GM23338 (cell line): ENCODE results near the gene GADD45GIP1. TPM values are rescaled to one million over a fixed set of nuclear protein-coding genes. Genes with fewer than 3 reads are reported as not detected.

Source experiments
- ATAC-seq: fragments of 200-7000 bp; cut with Tn5 transposase; 3 replicates; pipeline ENCODE4 v1.9.1; 2020
- DNase-seq: peaks from one replicate; pipeline ENCODE4 v3.0.0-alpha.2; 2015; ENCODE audit warnings: low spot score
- H2AFZ ChIP-seq: fragments of 200-600 bp; sonication (generic); 2 replicates; pipeline ENCODE4 v1.8.0; 2016; ENCODE audit warnings: antibody characterized with exemption, mild to moderate bottlenecking, moderate library complexity
- H3F3A ChIP-seq: fragments of 200-600 bp; sonication (generic); replicated peaks from 2 replicates; pipeline ENCODE4 v1.8.0; 2017; ENCODE audit warnings: antibody characterized with exemption, mixed run types, low read depth
- H3K27ac ChIP-seq: fragments of 200-600 bp; sonication (generic); 2 replicates; pipeline ENCODE4 v1.6.1; 2016; ENCODE audit warnings: low read depth
- H3K27me3 ChIP-seq: fragments of 200-600 bp; sonication (generic); 2 replicates; pipeline ENCODE4 v1.8.0; 2016; ENCODE audit warnings: mild to moderate bottlenecking, mixed run types, moderate library complexity; ENCODE audit not compliant: insufficient read depth
- H3K36me3 ChIP-seq: fragments of 200-600 bp; sonication (generic); 2 replicates; pipeline ENCODE4 v1.8.0; 2016; ENCODE audit warnings: mild to moderate bottlenecking; ENCODE audit not compliant: insufficient read depth
- H3K4me1 ChIP-seq: fragments of 200-600 bp; sonication (generic); 2 replicates; pipeline ENCODE4 v1.8.0; 2016; ENCODE audit warnings: mild to moderate bottlenecking, moderate library complexity; ENCODE audit not compliant: insufficient read depth
- H3K4me2 ChIP-seq: fragments of 200-600 bp; sonication (generic); 2 replicates; pipeline ENCODE4 v1.7.1; 2017; ENCODE audit warnings: mixed run types
- H3K4me3 ChIP-seq: fragments of 200-600 bp; sonication (generic); 2 replicates; pipeline ENCODE4 v1.6.1; 2016; ENCODE audit warnings: mixed run types
- H3K79me2 ChIP-seq: fragments of 200-600 bp; sonication (generic); replicated peaks from 2 replicates; pipeline ENCODE4 v1.8.0; 2017; ENCODE audit warnings: mild to moderate bottlenecking; ENCODE audit not compliant: insufficient read depth
- H3K9me2 ChIP-seq: fragments of 200-600 bp; sonication (generic); 2 replicates; pipeline ENCODE4 v1.8.0; 2017; ENCODE audit not compliant: insufficient read depth
- H4K20me1 ChIP-seq: fragments of 200-600 bp; sonication (generic); replicated peaks from 2 replicates; pipeline ENCODE4 v1.8.0; 2017; ENCODE audit warnings: mild to moderate bottlenecking; ENCODE audit not compliant: insufficient read depth
- H3K27ac Mint-ChIP-seq: 2 replicates; pipeline ENCODE4 v1.8.0; 2020; ENCODE audit warnings: inconsistent platforms, mild to moderate bottlenecking, moderate library complexity, mixed read lengths
- H3K27me3 Mint-ChIP-seq: 3 replicates; pipeline ENCODE4 v1.8.0; 2022; ENCODE audit warnings: low read depth, mild to moderate bottlenecking, moderate library complexity, mixed read lengths, inconsistent platforms; ENCODE audit not compliant: insufficient read depth, poor library complexity
- H3K36me3 Mint-ChIP-seq: 3 replicates; pipeline ENCODE4 v1.8.0; 2021; ENCODE audit warnings: low read depth, mild to moderate bottlenecking, inconsistent platforms, moderate library complexity, mixed read lengths
- H3K4me1 Mint-ChIP-seq: 3 replicates; pipeline ENCODE4 v1.8.0; 2020; ENCODE audit warnings: mild to moderate bottlenecking, inconsistent platforms, mixed read lengths
- H3K4me3 Mint-ChIP-seq: 3 replicates; pipeline ENCODE4 v1.8.0; 2021; ENCODE audit warnings: moderate library complexity, mild to moderate bottlenecking, inconsistent platforms, mixed read lengths
- H3K9me3 Mint-ChIP-seq: 3 replicates; pipeline ENCODE4 v1.8.0; 2020; ENCODE audit warnings: moderate library complexity, mild to moderate bottlenecking, inconsistent platforms, mixed read lengths
- CREB1 ChIP-seq: fragments of 250-450 bp; sonication (Bioruptor Pico); IDR thresholded peaks from 2 replicates; pipeline ENCODE4 v1.5.0; 2020; ENCODE audit warnings: low read depth, mild to moderate bottlenecking, moderate library complexity
- EZH2 ChIP-seq: fragments of 200-600 bp; sonication (generic); IDR thresholded peaks from one replicate; pipeline ENCODE4 v1.8.0; 2017; ENCODE audit warnings: antibody characterized with exemption, mild to moderate bottlenecking, low read depth; ENCODE audit not compliant: unreplicated experiment
- EZH2phosphoT487 ChIP-seq: fragments of 200-600 bp; sonication (generic); IDR thresholded peaks from one replicate; pipeline ENCODE4 v1.8.1; 2018; ENCODE audit warnings: antibody characterized with exemption; ENCODE audit not compliant: unreplicated experiment
- JUNB ChIP-seq: IDR thresholded peaks from one replicate; pipeline ENCODE4 v1.6.1; 2016; ENCODE audit warnings: antibody characterized with exemption; ENCODE audit not compliant: unreplicated experiment
- NANOG ChIP-seq: IDR thresholded peaks from 2 replicates; pipeline ENCODE4 v1.6.1; 2016; ENCODE audit warnings: antibody characterized with exemption, borderline replicate concordance
- POLR2AphosphoS5 ChIP-seq: IDR thresholded peaks from 2 replicates; pipeline ENCODE4 v1.6.1; 2016; ENCODE audit warnings: antibody characterized with exemption, low read depth
- REST ChIP-seq: IDR thresholded peaks from one replicate; pipeline ENCODE4 v1.6.1; 2018; ENCODE audit warnings: antibody characterized with exemption; ENCODE audit not compliant: unreplicated experiment
- STAT1 ChIP-seq: IDR thresholded peaks from one replicate; pipeline ENCODE4 v1.6.1; 2016; ENCODE audit warnings: antibody characterized with exemption; ENCODE audit not compliant: unreplicated experiment
- ZNF114 ChIP-seq: fragments of 250-450 bp; sonication (Bioruptor Pico); IDR thresholded peaks from 2 replicates; pipeline ENCODE4 v1.5.0; 2020; ENCODE audit warnings: mild to moderate bottlenecking, moderate library complexity
- ZNF331 ChIP-seq: fragments of 250-450 bp; sonication (Bioruptor Pico); IDR thresholded peaks from 2 replicates; pipeline ENCODE4 v1.5.0; 2020; ENCODE audit warnings: low read depth, mild to moderate bottlenecking, moderate library complexity
- polyA plus RNA-seq: library from polyadenylated mRNA; unstranded; fragments of >200 nt; fragmentation: Nextera tagmentation; extraction: Ambion mirVana; gene quantifications from 2 replicates; pipeline ENCODE4 v1.2.1, GENCODE V29; 2016
- total RNA-seq: library from RNA; depleted of rRNA; stranded (reverse); fragments of >200 nt; shearing (Covaris generic); gene quantifications from 2 replicates; pipeline ENCODE4 v1.2.3, GENCODE V29; 2014
- TF ChIP-seq, protein P1 (sequence below): IDR thresholded peaks from 2 replicates; pipeline ENCODE4 v1.6.1; 2016; ENCODE audit warnings: antibody characterized with exemption
- TF ChIP-seq, protein P2 (sequence below): fragments of 250-450 bp; sonication (Bioruptor Pico); IDR thresholded peaks from 2 replicates; pipeline ENCODE4 v1.5.0; 2020; ENCODE audit warnings: mild to moderate bottlenecking, moderate library complexity
- TF ChIP-seq, protein P3 (sequence below), 2 experiments: fragments of 200-600 bp in 1 of 2; sonication (generic) in 1 of 2; conservative IDR thresholded peaks; 2 replicates each; pipeline versions ENCODE4 v1.5.1 to v1.6.1; 2016 to 2017; ENCODE audit warnings: antibody characterized with exemption in 2 of 2, low read depth in 2 of 2, mild to moderate bottlenecking in 2 of 2, moderate library complexity in 1 of 2

Gene GADD45GIP1
- total and polyA plus RNA-seq, 2 experiments from 2014 or later = 63.9 to 255 TPM

DNA sequence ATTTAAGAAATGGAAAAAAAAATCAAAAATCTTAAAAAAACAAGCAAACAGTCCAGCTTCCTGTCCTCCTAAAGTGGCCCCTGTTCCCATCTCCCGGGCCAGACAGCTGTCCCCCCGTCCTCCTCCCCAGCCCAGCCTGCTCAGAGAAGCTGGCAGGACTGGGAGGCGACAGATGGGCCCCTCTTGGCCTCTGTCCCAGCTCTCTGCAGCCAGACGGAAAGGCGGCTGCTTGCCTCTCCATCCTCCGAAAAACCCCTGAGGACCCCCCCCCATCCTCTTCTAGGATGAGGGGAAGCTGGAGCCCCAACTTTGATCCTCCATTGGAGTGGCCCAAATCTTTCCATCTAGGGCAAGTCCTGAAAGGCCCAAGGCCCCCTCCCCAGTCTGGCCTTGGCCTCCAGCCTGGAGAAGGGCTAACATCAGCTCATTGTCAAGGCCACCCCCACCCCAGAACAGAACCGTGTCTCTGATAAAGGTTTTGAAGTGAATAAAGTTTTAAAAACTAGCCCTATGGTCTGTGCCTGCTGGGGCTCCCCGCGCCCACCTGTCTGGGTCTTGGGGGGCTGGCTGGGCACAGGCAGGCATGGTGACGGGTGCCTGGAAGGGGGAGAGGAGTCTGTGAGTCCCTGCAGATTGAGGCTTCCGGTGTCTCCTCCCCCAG is 3.8 kb downstream of the GADD45GIP1 start:
- DNase-seq = no peak
- peaks cover 30% of the 10 kb centered on the region for H3K27me3 Mint-ChIP-seq
- Histone ChIP-seq H2AFZ (no peak overlapping the region), H3K27me3 (no peaks in the 10 kb centered on the region), H3K27ac (no peak overlapping the region), H4K20me1 (peaks cover 12% of the 10 kb centered on the region; the same call in 1 of the 2 replicates), H3K4me1 (peaks cover 16% of the 10 kb centered on the region), H3F3A (peaks cover 34% of the 10 kb centered on the region), H3K36me3 (peaks cover 13% of the 10 kb centered on the region; the same call in 1 of the 2 replicates), H3K9me2 (no peaks in the 10 kb centered on the region), H3K79me2 (peaks cover 33% of the 10 kb centered on the region), H3K4me2 (no peak overlapping the region), H3K4me3 (no peak overlapping the region)
- ATAC-seq = no peak
- TF ChIP-seq EZH2 (no peak), ZNF114 (CRISPR knock-in tag) (no peak), POLR2AphosphoS5 (no peak), STAT1 (no peak), CREB1 (no peak), ZNF331 (CRISPR knock-in tag) (no peak), JUNB (no peak), REST (no peak), EZH2phosphoT487 (no peak), NANOG (no peak)
- TF ChIP-seq, protein P1, sequence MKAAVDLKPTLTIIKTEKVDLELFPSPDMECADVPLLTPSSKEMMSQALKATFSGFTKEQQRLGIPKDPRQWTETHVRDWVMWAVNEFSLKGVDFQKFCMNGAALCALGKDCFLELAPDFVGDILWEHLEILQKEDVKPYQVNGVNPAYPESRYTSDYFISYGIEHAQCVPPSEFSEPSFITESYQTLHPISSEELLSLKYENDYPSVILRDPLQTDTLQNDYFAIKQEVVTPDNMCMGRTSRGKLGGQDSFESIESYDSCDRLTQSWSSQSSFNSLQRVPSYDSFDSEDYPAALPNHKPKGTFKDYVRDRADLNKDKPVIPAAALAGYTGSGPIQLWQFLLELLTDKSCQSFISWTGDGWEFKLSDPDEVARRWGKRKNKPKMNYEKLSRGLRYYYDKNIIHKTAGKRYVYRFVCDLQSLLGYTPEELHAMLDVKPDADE = no peak
- TF ChIP-seq, protein P2, sequence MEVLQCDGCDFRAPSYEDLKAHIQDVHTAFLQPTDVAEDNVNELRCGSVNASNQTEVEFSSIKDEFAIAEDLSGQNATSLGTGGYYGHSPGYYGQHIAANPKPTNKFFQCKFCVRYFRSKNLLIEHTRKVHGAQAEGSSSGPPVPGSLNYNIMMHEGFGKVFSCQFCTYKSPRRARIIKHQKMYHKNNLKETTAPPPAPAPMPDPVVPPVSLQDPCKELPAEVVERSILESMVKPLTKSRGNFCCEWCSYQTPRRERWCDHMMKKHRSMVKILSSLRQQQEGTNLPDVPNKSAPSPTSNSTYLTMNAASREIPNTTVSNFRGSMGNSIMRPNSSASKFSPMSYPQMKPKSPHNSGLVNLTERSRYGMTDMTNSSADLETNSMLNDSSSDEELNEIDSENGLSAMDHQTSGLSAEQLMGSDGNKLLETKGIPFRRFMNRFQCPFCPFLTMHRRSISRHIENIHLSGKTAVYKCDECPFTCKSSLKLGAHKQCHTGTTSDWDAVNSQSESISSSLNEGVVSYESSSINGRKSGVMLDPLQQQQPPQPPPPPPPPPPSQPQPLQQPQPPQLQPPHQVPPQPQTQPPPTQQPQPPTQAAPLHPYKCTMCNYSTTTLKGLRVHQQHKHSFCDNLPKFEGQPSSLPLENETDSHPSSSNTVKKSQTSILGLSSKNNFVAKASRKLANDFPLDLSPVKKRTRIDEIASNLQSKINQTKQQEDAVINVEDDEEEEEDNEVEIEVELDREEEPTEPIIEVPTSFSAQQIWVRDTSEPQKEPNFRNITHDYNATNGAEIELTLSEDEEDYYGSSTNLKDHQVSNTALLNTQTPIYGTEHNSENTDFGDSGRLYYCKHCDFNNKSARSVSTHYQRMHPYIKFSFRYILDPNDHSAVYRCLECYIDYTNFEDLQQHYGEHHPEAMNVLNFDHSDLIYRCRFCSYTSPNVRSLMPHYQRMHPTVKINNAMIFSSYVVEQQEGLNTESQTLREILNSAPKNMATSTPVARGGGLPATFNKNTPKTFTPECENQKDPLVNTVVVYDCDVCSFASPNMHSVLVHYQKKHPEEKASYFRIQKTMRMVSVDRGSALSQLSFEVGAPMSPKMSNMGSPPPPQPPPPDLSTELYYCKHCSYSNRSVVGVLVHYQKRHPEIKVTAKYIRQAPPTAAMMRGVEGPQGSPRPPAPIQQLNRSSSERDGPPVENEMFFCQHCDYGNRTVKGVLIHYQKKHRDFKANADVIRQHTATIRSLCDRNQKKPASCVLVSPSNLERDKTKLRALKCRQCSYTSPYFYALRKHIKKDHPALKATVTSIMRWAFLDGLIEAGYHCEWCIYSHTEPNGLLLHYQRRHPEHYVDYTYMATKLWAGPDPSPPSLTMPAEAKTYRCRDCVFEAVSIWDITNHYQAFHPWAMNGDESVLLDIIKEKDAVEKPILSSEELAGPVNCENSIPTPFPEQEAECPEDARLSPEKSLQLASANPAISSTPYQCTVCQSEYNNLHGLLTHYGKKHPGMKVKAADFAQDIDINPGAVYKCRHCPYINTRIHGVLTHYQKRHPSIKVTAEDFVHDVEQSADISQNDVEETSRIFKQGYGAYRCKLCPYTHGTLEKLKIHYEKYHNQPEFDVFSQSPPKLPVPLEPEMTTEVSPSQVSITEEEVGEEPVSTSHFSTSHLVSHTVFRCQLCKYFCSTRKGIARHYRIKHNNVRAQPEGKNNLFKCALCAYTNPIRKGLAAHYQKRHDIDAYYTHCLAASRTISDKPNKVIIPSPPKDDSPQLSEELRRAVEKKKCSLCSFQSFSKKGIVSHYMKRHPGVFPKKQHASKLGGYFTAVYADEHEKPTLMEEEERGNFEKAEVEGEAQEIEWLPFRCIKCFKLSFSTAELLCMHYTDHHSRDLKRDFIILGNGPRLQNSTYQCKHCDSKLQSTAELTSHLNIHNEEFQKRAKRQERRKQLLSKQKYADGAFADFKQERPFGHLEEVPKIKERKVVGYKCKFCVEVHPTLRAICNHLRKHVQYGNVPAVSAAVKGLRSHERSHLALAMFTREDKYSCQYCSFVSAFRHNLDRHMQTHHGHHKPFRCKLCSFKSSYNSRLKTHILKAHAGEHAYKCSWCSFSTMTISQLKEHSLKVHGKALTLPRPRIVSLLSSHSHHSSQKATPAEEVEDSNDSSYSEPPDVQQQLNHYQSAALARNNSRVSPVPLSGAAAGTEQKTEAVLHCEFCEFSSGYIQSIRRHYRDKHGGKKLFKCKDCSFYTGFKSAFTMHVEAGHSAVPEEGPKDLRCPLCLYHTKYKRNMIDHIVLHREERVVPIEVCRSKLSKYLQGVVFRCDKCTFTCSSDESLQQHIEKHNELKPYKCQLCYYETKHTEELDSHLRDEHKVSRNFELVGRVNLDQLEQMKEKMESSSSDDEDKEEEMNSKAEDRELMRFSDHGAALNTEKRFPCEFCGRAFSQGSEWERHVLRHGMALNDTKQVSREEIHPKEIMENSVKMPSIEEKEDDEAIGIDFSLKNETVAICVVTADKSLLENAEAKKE = no peak
- TF ChIP-seq, protein P3, sequence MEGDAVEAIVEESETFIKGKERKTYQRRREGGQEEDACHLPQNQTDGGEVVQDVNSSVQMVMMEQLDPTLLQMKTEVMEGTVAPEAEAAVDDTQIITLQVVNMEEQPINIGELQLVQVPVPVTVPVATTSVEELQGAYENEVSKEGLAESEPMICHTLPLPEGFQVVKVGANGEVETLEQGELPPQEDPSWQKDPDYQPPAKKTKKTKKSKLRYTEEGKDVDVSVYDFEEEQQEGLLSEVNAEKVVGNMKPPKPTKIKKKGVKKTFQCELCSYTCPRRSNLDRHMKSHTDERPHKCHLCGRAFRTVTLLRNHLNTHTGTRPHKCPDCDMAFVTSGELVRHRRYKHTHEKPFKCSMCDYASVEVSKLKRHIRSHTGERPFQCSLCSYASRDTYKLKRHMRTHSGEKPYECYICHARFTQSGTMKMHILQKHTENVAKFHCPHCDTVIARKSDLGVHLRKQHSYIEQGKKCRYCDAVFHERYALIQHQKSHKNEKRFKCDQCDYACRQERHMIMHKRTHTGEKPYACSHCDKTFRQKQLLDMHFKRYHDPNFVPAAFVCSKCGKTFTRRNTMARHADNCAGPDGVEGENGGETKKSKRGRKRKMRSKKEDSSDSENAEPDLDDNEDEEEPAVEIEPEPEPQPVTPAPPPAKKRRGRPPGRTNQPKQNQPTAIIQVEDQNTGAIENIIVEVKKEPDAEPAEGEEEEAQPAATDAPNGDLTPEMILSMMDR (conservative IDR thresholded peaks at IDR 0.05; ENCODE audit: low read depth in 2 of 2) = no peak
- H3K9me3 Mint-ChIP-seq = no peaks in the 10 kb centered on the region; the same call in 1 of the 3 replicates
- H3K27ac Mint-ChIP-seq = peak overlapping the region; percentile 77; the same call in 1 of the 2 replicates
- H3K4me1 Mint-ChIP-seq = peaks cover 29% of the 10 kb centered on the region
- peaks cover 72% of the 10 kb centered on the region for H3K36me3 Mint-ChIP-seq
- no peak overlapping the region for H3K4me3 Mint-ChIP-seq
